Bone marrow (tissue), 2 donors: ENCODE measurements around the gene CDKN1B.

Experiments
- DNase-seq, 2 donors: peaks; one replicate each; lab custom pipeline; 2025; lab: John Stamatoyannopoulos, UW

The CDKN1B gene

DNA sequence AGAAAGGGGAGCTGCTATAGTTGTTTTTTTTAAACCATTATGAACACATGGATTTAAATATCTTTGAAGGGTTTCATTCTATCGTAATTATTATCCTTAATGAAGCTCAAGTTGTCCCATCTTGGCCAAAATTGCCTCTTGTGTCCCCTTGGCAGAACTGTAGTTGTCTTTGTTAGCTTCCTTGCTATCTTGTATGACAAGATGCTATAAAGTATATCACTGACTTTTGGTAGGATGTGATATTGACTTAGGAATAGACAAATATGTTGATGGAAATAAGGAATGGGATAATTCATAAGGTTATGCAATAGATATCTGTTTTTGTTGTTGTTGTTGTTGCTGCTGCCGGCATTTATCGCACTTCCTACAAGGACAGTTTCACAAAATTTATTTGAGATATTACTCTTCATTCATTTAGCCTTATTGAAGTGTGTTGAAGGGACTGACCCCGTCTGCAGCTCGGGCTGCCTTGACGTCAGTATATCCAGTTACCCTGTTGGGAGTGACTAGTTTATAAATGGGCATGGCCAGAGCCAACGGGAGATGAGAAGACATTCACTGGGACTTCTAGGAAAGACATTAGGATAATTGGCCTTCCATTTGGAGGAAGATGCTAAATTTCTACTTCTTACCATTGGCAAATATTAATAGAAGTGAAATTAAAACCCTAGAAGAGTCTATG is 42.2 kb downstream of the CDKN1B start:
- no peak for DNase-seq

GRCh38 chr12:12764824-12765223 is 47.7 kb downstream of the CDKN1B start:
- DNase-seq, result no peak

DNA sequence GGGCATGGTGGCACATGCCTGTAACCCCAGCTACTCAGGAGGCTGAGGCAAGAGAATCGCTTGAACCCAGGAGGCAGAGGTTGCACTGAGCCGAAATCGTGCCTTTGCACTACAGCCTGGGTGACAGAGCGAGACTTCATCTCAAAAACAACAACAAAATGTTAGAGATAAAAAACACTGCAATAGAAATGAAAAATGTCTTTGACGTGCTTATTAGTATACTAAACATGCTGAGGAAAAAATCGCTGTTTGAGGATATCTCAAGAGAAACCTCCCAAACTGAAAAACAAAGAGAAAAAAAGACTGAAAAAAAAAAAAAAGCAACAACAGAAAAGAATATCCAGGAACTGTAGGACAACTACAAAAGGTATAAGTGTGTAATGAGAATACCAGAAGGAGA is 53.1 kb downstream of the CDKN1B start:
- no peak for DNase-seq
